Measurements from ENCODE around the gene FUT6. TPM values are rescaled to one million over a fixed set of nuclear protein-coding genes. Genes with fewer than 3 reads are reported as not detected.

FUT6 gene
- total RNA-seq, 1 donor from 2014 or later = 2.7 TPM

GRCh38 chr19:5809053-5809452 is 30.4 kb downstream of the FUT6 start:
- Histone ChIP-seq H3K27ac (peak overlapping the region; percentile 30), H3K9me3 (no peaks in the 10 kb centered on the region), H3K4me3 (no peak overlapping the region), H3K4me1 (peaks cover 8% of the 10 kb centered on the region), H3K36me3 (no peaks in the 10 kb centered on the region), H3K27me3 (peaks cover 2% of the 10 kb centered on the region)
- intact Hi-C loops (cut with DNase I) = no loop called here
- DNase-seq = no peak
- ATAC-seq = peak; percentile 13
- no peak for TF ChIP-seq CTCF (IDR thresholded peaks at IDR 0.05)

DNA sequence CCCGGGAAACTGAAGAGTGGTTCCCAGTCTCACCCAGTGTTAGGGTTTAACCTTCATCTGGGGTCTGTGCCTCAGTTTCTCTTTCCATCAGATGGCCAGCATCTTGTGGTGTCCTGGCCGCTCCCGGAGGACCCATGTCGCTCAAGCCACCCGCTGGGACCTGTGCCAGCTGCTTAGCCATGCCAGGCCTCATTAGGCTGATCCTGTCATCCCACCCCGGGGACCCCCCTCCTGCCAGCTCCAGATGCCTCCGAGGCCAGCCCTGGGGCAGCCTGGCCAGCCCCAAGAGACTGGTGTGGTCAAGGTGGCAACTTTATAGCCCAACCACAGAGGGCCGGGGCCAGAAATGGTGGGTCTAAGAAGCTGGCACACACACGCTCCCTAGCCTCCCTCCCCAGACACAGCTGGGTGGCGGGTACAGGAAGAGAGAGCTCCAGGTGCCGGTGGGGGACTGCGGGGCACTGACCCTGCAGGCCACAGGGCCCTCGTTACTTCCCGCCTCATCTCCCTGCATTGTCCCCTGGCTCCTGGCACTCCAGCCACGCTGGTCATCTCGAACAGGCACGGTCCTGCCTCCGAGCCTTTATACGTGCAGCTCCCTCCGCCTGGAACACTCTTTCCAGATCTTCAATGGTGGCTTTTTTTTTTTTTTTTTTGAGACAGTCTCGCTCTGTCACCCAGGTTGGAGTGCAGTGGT is 31.2 kb downstream of the FUT6 start:
- intact Hi-C loops (cut with DNase I) = no loop called here
- peaks cover 9% of the 10 kb centered on the region for H3K27me3 ChIP-seq
- no peaks in the 10 kb centered on the region for H3K9me3 ChIP-seq
- no peaks in the 10 kb centered on the region for H3K36me3 ChIP-seq
- TF ChIP-seq CTCF (IDR thresholded peaks at IDR 0.05) = no peak
- H3K4me1 ChIP-seq = peaks cover 16% of the 10 kb centered on the region
- no peak overlapping the region for H3K4me3 ChIP-seq
- no peak for DNase-seq
- no peak overlapping the region for H3K27ac ChIP-seq
- ATAC-seq = no peak

DNA sequence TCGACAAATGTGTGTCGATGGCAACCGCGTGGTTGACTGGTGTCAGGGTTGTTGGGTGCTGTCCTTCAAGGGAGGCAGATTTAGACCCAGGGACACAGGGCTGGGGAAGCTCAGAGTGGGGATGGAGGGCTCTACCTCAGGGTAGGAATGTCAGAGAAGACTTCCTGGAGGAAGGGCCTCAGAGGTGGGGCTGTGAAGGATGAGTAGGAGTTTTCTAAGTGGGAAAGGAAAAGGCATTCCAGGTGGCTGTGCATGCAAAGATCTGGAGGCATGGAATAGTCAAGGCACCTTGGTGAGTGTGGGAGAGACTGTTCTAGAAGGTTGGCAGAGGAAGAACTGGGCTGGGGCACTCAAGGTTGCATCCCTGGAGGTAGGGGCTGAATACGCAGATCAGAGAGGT is 32.6 kb downstream of the FUT6 start:
- intact Hi-C loops (cut with DNase I) = no loop called here
- Histone ChIP-seq H3K4me3 (no peak overlapping the region), H3K36me3 (no peaks in the 10 kb centered on the region), H3K27ac (no peak overlapping the region), H3K27me3 (peaks cover 13% of the 10 kb centered on the region), H3K4me1 (peaks cover 16% of the 10 kb centered on the region), H3K9me3 (no peaks in the 10 kb centered on the region)
- ATAC-seq (no peak), DNase-seq (no peak)
- no peak for TF ChIP-seq CTCF (IDR thresholded peaks at IDR 0.05)

DNA sequence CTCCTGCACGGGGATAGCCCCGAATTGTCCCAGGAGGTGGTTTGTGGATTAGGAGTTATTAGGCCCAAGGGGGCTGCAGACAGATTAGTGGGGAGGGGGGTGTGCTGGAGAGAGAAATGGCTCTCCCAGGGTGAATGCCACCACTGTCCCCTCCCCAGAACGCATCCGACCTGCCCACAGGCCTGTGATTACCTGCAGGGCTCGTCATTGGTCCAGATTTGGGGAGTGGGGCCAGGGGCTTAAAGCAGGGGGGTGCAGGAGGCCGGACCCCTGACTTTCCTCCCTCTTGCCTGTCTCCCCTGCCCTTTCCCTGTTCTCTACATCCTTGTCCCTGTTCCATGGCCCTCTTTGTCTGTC is 33.4 kb downstream of the FUT6 start:
- Histone ChIP-seq H3K9me3 (no peaks in the 10 kb centered on the region), H3K27ac (no peak overlapping the region), H3K4me3 (no peak overlapping the region), H3K4me1 (peaks cover 16% of the 10 kb centered on the region), H3K36me3 (no peaks in the 10 kb centered on the region), H3K27me3 (peaks cover 19% of the 10 kb centered on the region)
- TF ChIP-seq CTCF (IDR thresholded peaks at IDR 0.05) = no peak
- ATAC-seq = no peak
- intact Hi-C loops (cut with DNase I) = no loop called here
- DNase-seq = no peak

- peak; percentile 70 for ATAC-seq
- peak; percentile 62 for TF ChIP-seq CTCF (IDR thresholded peaks at IDR 0.05)
- Histone ChIP-seq H3K27me3 (peaks cover 24% of the 10 kb centered on the region), H3K4me1 (peaks cover 16% of the 10 kb centered on the region), H3K36me3 (no peaks in the 10 kb centered on the region), H3K4me3 (peak overlapping the region; percentile 35), H3K27ac (no peak overlapping the region), H3K9me3 (no peaks in the 10 kb centered on the region)
- intact Hi-C loops (cut with DNase I) = no loop called here
- peak; percentile 90 for DNase-seq
Measured at GRCh38 chr19:5805462-5806132, 33.9 kb downstream of the FUT6 start.
